ENCODE measurements around the gene CST8.

DNA sequence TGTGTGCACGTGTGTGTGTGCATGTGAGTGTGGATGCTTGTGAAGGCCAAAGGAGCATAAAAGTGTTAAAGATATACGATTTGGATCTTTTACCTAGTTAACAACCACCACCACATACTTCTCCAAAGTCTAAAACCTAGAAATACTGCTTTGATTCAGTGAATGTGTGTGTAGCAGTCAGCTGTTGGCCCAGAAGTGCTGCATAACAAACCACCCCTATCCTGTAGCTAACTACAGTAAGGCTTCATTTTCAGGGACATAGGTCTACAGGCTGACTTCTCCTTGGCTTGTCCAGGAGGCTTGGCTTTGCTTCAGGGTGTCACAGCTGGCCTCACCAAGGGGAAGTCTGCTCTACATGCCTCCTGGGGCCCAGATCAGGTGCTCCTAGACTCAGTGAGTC is 2.4 kb upstream of the CST8 start:
- TF ChIP-seq, protein P1, sequence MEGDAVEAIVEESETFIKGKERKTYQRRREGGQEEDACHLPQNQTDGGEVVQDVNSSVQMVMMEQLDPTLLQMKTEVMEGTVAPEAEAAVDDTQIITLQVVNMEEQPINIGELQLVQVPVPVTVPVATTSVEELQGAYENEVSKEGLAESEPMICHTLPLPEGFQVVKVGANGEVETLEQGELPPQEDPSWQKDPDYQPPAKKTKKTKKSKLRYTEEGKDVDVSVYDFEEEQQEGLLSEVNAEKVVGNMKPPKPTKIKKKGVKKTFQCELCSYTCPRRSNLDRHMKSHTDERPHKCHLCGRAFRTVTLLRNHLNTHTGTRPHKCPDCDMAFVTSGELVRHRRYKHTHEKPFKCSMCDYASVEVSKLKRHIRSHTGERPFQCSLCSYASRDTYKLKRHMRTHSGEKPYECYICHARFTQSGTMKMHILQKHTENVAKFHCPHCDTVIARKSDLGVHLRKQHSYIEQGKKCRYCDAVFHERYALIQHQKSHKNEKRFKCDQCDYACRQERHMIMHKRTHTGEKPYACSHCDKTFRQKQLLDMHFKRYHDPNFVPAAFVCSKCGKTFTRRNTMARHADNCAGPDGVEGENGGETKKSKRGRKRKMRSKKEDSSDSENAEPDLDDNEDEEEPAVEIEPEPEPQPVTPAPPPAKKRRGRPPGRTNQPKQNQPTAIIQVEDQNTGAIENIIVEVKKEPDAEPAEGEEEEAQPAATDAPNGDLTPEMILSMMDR (conservative IDR thresholded peaks at IDR 0.05 in 1 of 2, IDR thresholded peaks at IDR 0.05 in 1 of 2; ENCODE audit: extremely low read depth in 1 of 2, insufficient read depth in 1 of 2, low read depth in 1 of 2, low read length in 2 of 2) = no peak
- TF ChIP-seq EZH2 (IDR thresholded peaks at IDR 0.05; ENCODE audit: borderline replicate concordance, low read length) = no peak

All from mammary epithelial cell (primary cell).